Body of pancreas (tissue), 4 donors: Measurements from ENCODE around the gene GRIP2. TPM values are rescaled to one million over a fixed set of nuclear protein-coding genes. Genes with fewer than 3 reads are reported as not detected.

Source experiments
- ATAC-seq: fragments of 150-250 bp; one replicate; pipeline ENCODE4 v1.9.1; 2016
- DNase-seq, 4 donors: peaks; one replicate each; pipeline ENCODE4 v3.0.0-alpha.2; 2019
- H3K27ac ChIP-seq, 4 donors: fragments of 200-600 bp; sonication (generic); 1 replicate in 3 of 4; 2 replicates in 1 of 4; pipeline versions ENCODE4 v1.5.1 to v1.6.1; 2016 to 2019; ENCODE audit warnings: mild to moderate bottlenecking in 1 of 4, mixed read lengths in 1 of 4, moderate library complexity in 1 of 4
- H3K27me3 ChIP-seq, 2 donors: fragments of 200-600 bp; sonication (generic); one replicate each; pipeline ENCODE4 v1.6.0; 2016; ENCODE audit warnings: mild to moderate bottlenecking in 1 of 2
- H3K36me3 ChIP-seq, 2 donors: fragments of 200-600 bp; sonication (generic); replicated peaks in 1 of 2; 2 replicates each; pipeline ENCODE4 v1.5.1; 2016; ENCODE audit warnings: low read depth in 2 of 2; ENCODE audit not compliant: insufficient read depth in 1 of 2
- H3K4me1 ChIP-seq: fragments of 200-600 bp; sonication (generic); one replicate; pipeline ENCODE4 v1.6.0; 2016
- H3K4me3 ChIP-seq, 2 donors: fragments of 200-600 bp; sonication (generic); 1 replicate in 1 of 2; 2 replicates in 1 of 2; pipeline ENCODE4 v1.5.1; 2016 to 2019
- H3K9me3 ChIP-seq, 3 donors: fragments of 200-600 bp; sonication (generic); 1 replicate in 2 of 3; 2 replicates in 1 of 3; pipeline ENCODE4 v1.5.1; 2016
- CTCF ChIP-seq, 7 experiments: fragments of 450-650 bp in 4 of 7; fragments of 200-600 bp in 3 of 7; sonication (generic) in 3 of 7; IDR thresholded peaks; one replicate each; pipeline ENCODE4 v1.5.1; 2016 to 2019; ENCODE audit warnings: antibody characterized with exemption in 7 of 7
- POLR2A ChIP-seq, 3 donors: fragments of 450-650 bp; IDR thresholded peaks; one replicate each; pipeline ENCODE4 v1.6.1; 2016; ENCODE audit warnings: antibody characterized with exemption in 3 of 3, mild to moderate bottlenecking in 2 of 3
- WGBS, 2 donors: methylation state at CpG; one replicate each; pipeline ENCODE4 v1.1.5; 2017; 5-methylcytosine and 5-hydroxymethylcytosine counted together
- intact Hi-C: fragments of 100-400 bp; cut with DNase I; formaldehyde crosslinking; loops from one replicate; pipeline ENCODE4 v1.15.1; 2023
- total RNA-seq, 2 donors: library from RNA; depleted of rRNA; stranded (reverse); fragments of >200 nt; gene quantifications; one replicate each; pipeline ENCODE4 v1.1.0, GENCODE V29; 2016

GRIP2 gene
- total RNA-seq, 2 donors from 2014 or later = 0.26 to 0.99 TPM

DNA sequence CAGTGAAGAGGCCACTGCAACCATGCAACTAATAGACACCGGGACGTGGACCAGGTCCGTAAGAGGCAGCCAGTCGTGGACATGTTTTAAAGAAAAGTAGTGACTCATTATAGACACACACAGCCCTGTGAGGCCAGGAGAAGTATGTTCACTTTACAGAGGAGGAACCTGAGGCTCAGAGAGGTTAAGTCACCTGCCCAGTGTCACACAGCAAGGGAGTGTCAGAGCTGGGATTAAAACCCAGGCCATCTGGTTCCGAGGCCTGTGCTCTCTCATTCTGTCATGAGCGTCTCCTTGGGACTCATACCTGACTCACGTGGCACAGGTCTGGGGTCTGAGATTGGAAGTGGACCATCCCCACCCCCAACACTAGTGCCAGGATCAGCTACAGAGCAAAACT is 28.1 kb upstream of the GRIP2 start:
- H3K27ac ChIP-seq = no peak overlapping the region
- no peaks in the 10 kb centered on the region for H3K27me3 ChIP-seq
- H3K4me1 ChIP-seq = no peaks in the 10 kb centered on the region
- ATAC-seq = no peak
- 89 to 92% methylated on average over 6 to 7 of the region's 7 CpGs for WGBS, 2 donors
- intact Hi-C loops = no loop called here
- no peak for TF ChIP-seq CTCF (IDR thresholded peaks at IDR 0.05)
- TF ChIP-seq POLR2A (IDR thresholded peaks at IDR 0.05) = no peak
- H3K4me3 ChIP-seq = no peak overlapping the region
- no peak for DNase-seq
- no peaks in the 10 kb centered on the region for H3K36me3 ChIP-seq
- no peaks in the 10 kb centered on the region for H3K9me3 ChIP-seq

GRCh38 chr3:14566812-14567211 is 26.7 kb upstream of the GRIP2 start:
- DNase-seq = no peak

DNA sequence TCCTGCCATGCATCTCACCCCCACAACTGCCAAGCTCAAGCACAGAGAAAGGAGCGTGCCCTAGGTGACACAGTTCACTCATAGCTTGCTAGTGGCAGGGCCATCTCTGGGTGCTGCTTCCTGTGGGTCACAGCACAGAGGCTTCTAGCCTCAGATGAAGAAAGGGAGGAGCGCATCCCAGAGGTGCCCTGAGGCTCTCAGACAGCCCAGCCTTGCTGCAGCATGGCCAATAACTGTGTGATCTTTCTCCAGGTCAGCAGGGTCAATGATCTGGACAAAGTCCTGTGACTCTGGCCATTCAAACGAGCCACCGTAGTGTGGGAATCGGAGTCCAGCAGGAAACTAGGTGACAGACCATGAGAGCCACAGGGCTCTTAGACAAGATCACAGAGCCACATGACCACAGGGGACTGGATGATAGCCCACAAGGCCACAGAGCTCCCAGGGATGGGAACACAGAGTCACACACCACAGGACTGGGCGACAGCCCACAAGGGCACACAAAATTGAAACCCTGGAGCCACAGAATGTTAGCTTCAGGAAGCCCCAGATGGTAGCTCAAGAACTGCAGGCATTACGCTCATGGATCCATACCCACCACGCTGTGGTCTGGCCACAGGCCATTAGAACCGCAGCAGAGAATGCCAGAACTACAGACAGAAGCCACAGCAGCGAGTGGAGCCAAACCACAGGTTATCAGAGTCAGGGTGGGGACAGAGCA is 25.9 kb upstream of the GRIP2 start:
- H3K27ac ChIP-seq = no peak overlapping the region
- DNase-seq = no peak
- no peak overlapping the region for H3K4me3 ChIP-seq
- intact Hi-C loops = no loop called here
- no peaks in the 10 kb centered on the region for H3K4me1 ChIP-seq
- no peaks in the 10 kb centered on the region for H3K27me3 ChIP-seq
- TF ChIP-seq CTCF (IDR thresholded peaks at IDR 0.05) = no peak
- no peak for TF ChIP-seq POLR2A (IDR thresholded peaks at IDR 0.05)
- 64 to 80% methylated on average over 3 to 10 of the region's 10 CpGs for WGBS, 2 donors
- no peaks in the 10 kb centered on the region for H3K36me3 ChIP-seq
- ATAC-seq = no peak
- no peaks in the 10 kb centered on the region for H3K9me3 ChIP-seq

More at GRCh38 chr3:14566812-14567211, 26.7 kb upstream of the GRIP2 start:
- intact Hi-C loops = no loop called here
- Histone ChIP-seq H3K36me3 (no peaks in the 10 kb centered on the region), H3K4me1 (no peaks in the 10 kb centered on the region), H3K27ac (no peak overlapping the region), H3K27me3 (no peaks in the 10 kb centered on the region), H3K9me3 (no peaks in the 10 kb centered on the region), H3K4me3 (no peak overlapping the region)
- WGBS, 2 donors = 45 to 58% methylated on average over 2 of the region's 2 CpGs
- ATAC-seq = no peak
- TF ChIP-seq POLR2A (IDR thresholded peaks at IDR 0.05) = no peak
- no peak for TF ChIP-seq CTCF (IDR thresholded peaks at IDR 0.05)

DNA sequence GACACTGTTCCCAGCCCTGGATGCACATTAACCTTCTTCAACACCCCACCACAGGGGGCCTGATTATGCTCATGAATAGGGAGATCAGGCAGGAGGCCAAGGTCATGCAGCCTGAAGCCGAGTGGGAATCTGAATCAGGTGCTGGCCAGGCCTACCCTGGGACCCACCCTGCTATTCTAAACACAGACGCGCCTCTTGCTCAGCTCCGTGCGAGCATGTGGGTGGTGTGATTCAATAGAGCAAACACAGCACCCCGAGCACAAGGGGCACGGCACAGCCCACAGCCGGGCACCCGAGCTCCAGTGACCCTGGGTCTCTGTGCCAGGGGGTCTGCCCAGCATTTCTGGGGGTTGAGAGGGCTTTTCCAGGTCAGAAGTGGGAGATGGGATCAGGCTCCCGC is 24.6 kb upstream of the GRIP2 start:
- Histone ChIP-seq H3K4me1 (no peaks in the 10 kb centered on the region), H3K4me3 (no peak overlapping the region), H3K36me3 (no peaks in the 10 kb centered on the region), H3K27me3 (no peaks in the 10 kb centered on the region), H3K9me3 (no peaks in the 10 kb centered on the region), H3K27ac (no peak overlapping the region)
- 62 to 70% methylated on average over 10 of the region's 10 CpGs for WGBS, 2 donors
- intact Hi-C loops = no loop called here
- no peak for DNase-seq
- ATAC-seq = no peak
- TF ChIP-seq CTCF (IDR thresholded peaks at IDR 0.05) = no peak
- no peak for TF ChIP-seq POLR2A (IDR thresholded peaks at IDR 0.05)

GRCh38 chr3:14563946-14564539 is 23.9 kb upstream of the GRIP2 start:
- Histone ChIP-seq H3K27me3 (no peaks in the 10 kb centered on the region), H3K36me3 (no peaks in the 10 kb centered on the region), H3K4me1 (no peaks in the 10 kb centered on the region), H3K9me3 (no peaks in the 10 kb centered on the region), H3K27ac (no peak overlapping the region), H3K4me3 (no peak overlapping the region)
- WGBS, 2 donors = 76% methylated on average over 15 to 16 of the region's 16 CpGs
- ATAC-seq (no peak), DNase-seq (no peak)
- TF ChIP-seq CTCF (IDR thresholded peaks at IDR 0.05) (no peak), POLR2A (IDR thresholded peaks at IDR 0.05) (no peak)
- intact Hi-C loops = no loop called here
